ENCODE results near the gene PITPNM3.
"Not testable (repeated sequence)": the region's sequence is repeated elsewhere in the genome, so short reads cannot be mapped to it uniquely, and the experiment has no call there.

Gene PITPNM3

DNA sequence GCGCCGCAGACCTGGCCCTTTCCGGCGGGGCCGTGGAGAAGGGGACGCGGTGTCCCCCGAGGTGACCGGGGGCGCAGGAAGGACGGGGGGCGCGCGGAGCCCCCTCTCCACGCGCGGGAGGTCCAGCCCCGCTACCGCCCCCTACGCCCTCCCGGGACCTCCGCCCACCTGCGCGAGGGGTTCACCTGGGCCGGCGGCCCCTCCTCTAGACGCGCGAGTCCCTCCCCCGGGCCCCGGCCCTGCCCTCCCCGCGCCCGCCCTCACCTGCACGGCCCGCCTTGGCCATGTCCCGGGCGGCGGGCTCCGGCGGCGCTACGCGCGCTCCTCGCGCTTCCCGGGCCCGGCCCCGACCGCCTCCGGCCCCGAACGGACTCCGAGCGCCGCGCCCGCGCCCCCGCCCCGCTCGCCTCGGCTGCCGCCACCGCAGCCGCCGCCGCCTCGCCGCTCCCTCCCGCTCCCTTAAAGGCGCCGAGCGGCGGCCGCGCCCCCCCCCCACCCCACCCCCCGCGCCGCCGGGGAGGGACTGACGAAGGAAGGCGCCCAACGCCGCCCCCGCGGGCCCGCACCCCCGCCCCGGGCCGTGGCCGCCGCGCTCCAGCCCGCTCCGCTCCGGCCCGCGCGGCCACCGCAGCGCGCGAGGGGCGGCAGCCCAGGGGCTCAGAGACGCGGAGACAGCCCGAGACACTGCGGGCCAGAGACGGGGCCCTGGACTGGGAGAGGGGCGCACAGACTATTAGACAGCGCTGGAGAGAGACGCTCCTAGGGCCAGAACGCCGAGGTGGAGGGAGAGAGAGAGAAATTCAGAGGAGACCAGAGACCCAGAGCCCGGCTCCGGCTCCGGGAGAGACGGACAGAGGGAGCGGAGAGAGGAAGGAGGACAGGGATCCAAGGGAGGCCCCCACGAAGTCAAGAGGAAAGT lies at the start of gene PITPNM3:
Gene PITPNM3, minus strand, starts transcription at position 435 of the 919 bp plus-strand sequence. Its CDS starts 149 bp downstream, at position 286.
- H3K27ac ChIP-seq (ENCODE audit: low read depth, low read length): peak within 1 kb of the TSS; percentile 85
- no peaks in the 10 kb centered on the region for H3K36me3 ChIP-seq (ENCODE audit: insufficient read depth, low read length)
- peak within 1 kb of the TSS; percentile 42 for H3K9ac ChIP-seq (ENCODE audit: low read length)
- peaks cover 28% of the 10 kb centered on the region for H3K4me1 ChIP-seq (ENCODE audit: insufficient read depth, low read length)
- peak within 1 kb of the TSS; percentile 50 to 77 for H3K4me3 ChIP-seq (ENCODE audit: low read depth in 1 of 2, low read length in 2 of 2)
- no peaks in the 10 kb centered on the region for H3K9me3 ChIP-seq (ENCODE audit: low read length)
- peaks cover 0 to 18% of the 10 kb centered on the region in 2 donors for H3K27me3 ChIP-seq (ENCODE audit: control insufficient read depth in 1 of 2, insufficient read depth in 2 of 2, low read length in 2 of 2)

DNA sequence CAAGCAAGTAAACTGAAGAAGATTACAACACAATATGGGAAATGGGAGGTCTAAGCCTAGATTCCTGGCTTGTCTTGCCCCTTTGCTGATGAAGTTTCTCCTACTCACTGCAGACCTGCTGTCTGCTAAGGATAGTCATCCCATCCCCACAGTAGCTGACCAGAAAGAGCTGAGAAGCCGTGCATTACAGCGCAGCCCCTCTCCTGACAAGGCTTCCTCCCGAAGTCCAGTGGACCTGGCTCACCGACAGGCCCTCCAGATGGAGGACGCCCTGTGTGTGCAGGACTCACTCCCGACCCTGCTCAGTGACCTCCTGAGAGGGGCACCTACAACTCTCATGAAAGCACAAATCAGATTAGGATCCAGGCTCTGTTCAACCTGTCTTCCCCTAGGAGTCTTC lies 48.8 kb upstream of the PITPNM3 start:
- peaks cover 45% of the 10 kb centered on the region for H3K36me3 ChIP-seq (ENCODE audit: insufficient read depth, low read length)
- no peak overlapping the region for H3K27ac ChIP-seq (ENCODE audit: low read depth, low read length)
- H3K4me1 ChIP-seq (ENCODE audit: insufficient read depth, low read length): no peaks in the 10 kb centered on the region
- no peak overlapping the region for H3K4me3 ChIP-seq (ENCODE audit: low read depth in 1 of 2, low read length in 2 of 2)
- no peak overlapping the region for H3K9ac ChIP-seq (ENCODE audit: low read length)
- H3K9me3 ChIP-seq (ENCODE audit: low read length): no peaks in the 10 kb centered on the region
- H3K27me3 ChIP-seq (ENCODE audit: control insufficient read depth in 1 of 2, insufficient read depth in 2 of 2, low read length in 2 of 2): no peaks in the 10 kb centered on the region

DNA sequence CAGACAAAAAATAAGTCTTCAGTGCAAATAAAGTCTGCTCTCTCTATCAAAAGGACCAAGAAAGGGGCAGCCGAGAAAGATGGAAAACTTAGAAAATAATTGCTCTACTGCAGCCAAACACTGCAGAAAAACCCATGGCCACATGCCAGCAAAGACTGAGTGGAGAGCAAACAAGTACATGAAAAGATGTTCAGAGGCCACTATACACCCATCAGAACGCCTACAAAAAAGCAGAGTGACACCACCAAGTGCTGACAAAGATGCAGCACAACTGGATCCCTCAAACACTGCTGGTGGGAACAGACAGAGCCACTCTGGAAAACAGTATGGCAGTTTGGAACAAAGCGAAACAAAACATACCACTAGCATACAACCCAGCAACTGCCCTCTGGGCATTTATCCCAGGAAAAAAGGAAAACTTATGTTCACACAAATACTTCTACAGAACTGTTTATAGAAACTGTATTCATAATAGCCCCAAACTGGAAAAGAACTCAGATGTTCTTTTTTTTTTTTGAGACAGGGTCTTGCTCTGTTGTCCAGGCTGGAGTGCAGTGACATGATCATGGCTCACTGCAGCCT lies 47.5 kb upstream of the PITPNM3 start:
- Histone ChIP-seq H3K9me3 (ENCODE audit: low read length) (no peaks in the 10 kb centered on the region), H3K4me3 (ENCODE audit: low read depth in 1 of 2, low read length in 2 of 2) (no peak overlapping the region), H3K9ac (ENCODE audit: low read length) (no peak overlapping the region), H3K36me3 (ENCODE audit: insufficient read depth, low read length) (peaks cover 38% of the 10 kb centered on the region), H3K4me1 (ENCODE audit: insufficient read depth, low read length) (no peaks in the 10 kb centered on the region), H3K27ac (ENCODE audit: low read depth, low read length) (no peak overlapping the region), H3K27me3 (ENCODE audit: control insufficient read depth in 1 of 2, insufficient read depth in 2 of 2, low read length in 2 of 2) (no peaks in the 10 kb centered on the region)

DNA sequence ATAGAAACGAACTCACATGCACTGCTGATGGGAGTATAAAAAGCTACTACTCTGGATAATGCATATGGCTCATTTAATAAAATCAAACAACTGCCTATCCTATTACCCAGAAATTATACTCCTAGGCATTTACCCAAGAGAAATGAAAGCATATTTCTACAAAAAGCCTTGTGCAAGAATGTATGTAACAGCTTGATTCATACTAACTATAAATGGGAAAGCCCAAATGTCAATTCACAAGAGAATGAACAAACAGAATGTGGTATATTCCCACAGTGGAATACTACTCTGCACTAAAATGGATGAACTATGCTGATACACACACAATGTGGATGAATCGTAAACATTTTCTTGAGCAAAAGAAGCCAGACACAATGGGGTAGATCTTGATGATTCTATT lies 45.8 kb upstream of the PITPNM3 start:
- Histone ChIP-seq H3K27ac (ENCODE audit: low read depth, low read length) (no peak overlapping the region), H3K9me3 (ENCODE audit: low read length) (no peaks in the 10 kb centered on the region), H3K4me3 (ENCODE audit: low read depth in 1 of 2, low read length in 2 of 2) (no peak overlapping the region), H3K36me3 (ENCODE audit: insufficient read depth, low read length) (peaks cover 24% of the 10 kb centered on the region), H3K9ac (ENCODE audit: low read length) (no peak overlapping the region), H3K27me3 (ENCODE audit: control insufficient read depth in 1 of 2, insufficient read depth in 2 of 2, low read length in 2 of 2) (no peaks in the 10 kb centered on the region), H3K4me1 (ENCODE audit: insufficient read depth, low read length) (peaks cover 9% of the 10 kb centered on the region)

DNA sequence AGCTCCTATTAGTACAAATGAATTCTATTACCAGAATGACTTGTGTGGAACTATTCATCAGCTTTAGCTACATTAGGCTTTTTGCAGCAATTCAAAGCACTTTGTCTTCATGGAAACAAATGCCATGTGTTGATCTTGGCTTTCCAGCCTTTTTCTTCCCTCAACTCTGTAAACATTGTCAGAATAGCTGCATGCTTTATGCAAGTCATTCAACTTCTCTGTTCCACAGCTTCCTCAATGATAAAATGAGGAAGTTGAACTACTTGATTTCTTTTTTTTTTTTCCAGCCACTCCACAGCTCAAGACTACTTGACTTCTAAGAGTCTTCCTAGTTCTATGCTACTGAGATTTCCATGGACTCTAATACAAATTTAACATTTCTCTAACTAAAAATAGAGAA lies 43.0 kb upstream of the PITPNM3 start:
- no peaks in the 10 kb centered on the region for H3K9me3 ChIP-seq (ENCODE audit: low read length)
- H3K4me1 ChIP-seq (ENCODE audit: insufficient read depth, low read length): peaks cover 9% of the 10 kb centered on the region
- H3K4me3 ChIP-seq (ENCODE audit: low read depth in 1 of 2, low read length in 2 of 2): no peak overlapping the region
- no peaks in the 10 kb centered on the region for H3K27me3 ChIP-seq (ENCODE audit: control insufficient read depth in 1 of 2, insufficient read depth in 2 of 2, low read length in 2 of 2)
- H3K27ac ChIP-seq (ENCODE audit: low read depth, low read length): no peak overlapping the region
- no peak overlapping the region for H3K9ac ChIP-seq (ENCODE audit: low read length)
- H3K36me3 ChIP-seq (ENCODE audit: insufficient read depth, low read length): peaks cover 36% of the 10 kb centered on the region

DNA sequence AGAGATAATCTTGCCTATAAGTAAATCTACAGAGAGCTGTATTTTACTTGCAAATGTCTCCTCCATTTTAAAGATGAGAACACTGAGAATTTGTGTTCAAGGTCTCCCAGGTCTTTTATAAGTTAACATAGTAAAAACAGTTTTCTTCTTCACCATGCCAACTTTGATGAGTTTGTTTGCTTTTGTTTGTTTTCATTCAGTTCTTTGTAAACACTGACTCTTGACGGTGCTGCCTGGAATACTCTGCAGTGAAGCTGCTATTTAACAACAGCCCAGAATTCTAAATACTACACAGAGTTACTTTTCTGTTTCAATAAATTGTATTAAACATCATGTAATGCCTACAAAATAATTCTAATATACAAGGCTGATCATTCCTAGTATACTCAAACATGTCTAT lies 41.4 kb upstream of the PITPNM3 start:
- H3K4me3 ChIP-seq (ENCODE audit: low read depth in 1 of 2, low read length in 2 of 2): no peak overlapping the region
- peaks cover 37% of the 10 kb centered on the region for H3K36me3 ChIP-seq (ENCODE audit: insufficient read depth, low read length)
- H3K9me3 ChIP-seq (ENCODE audit: low read length): no peaks in the 10 kb centered on the region
- no peaks in the 10 kb centered on the region for H3K27me3 ChIP-seq (ENCODE audit: control insufficient read depth in 1 of 2, insufficient read depth in 2 of 2, low read length in 2 of 2)
- H3K27ac ChIP-seq (ENCODE audit: low read depth, low read length): no peak overlapping the region
- H3K9ac ChIP-seq (ENCODE audit: low read length): no peak overlapping the region
- H3K4me1 ChIP-seq (ENCODE audit: insufficient read depth, low read length): peaks cover 9% of the 10 kb centered on the region

DNA sequence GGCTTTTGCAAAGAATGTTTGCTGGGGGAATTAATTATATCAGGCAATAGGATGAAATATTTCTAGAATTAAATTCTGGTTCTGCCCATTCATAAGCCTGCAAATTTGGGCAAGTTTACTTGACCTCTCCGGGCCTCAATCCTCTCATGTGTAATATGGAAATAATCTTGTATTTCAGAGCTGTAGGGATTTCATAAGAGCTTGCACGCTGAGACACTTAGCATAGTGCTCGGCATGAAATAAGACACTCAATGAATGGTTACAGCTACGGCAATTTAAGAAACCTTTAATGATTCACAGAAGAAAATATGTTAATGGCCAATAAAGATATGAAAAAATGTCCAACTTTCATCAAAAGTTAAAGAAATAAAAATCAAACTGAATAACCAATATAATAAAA lies 40.6 kb upstream of the PITPNM3 start:
- Histone ChIP-seq H3K4me1 (ENCODE audit: insufficient read depth, low read length) (peaks cover 9% of the 10 kb centered on the region), H3K9ac (ENCODE audit: low read length) (no peak overlapping the region), H3K4me3 (ENCODE audit: low read depth in 1 of 2, low read length in 2 of 2) (no peak overlapping the region), H3K27ac (ENCODE audit: low read depth, low read length) (no peak overlapping the region), H3K27me3 (ENCODE audit: control insufficient read depth in 1 of 2, insufficient read depth in 2 of 2, low read length in 2 of 2) (no peaks in the 10 kb centered on the region), H3K9me3 (ENCODE audit: low read length) (no peaks in the 10 kb centered on the region), H3K36me3 (ENCODE audit: insufficient read depth, low read length) (peaks cover 38% of the 10 kb centered on the region)

DNA sequence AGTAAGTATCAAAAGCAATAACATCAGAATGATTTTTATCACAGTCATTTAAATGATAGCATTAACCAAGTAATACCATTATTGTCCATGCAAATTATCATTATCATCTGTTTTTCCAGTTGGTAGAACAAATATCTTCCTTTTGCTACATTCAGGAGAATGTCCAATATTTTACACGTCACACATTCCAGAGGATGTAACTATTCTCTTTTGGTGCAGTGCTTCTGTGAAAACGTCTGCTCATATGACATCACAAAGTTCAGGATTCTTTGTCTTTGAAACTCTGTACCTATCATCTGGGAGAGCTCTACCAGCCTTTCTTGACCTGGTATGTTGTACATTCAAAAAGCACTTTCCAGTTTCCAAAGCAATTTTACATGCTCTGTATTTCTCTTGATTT lies 40.2 kb upstream of the PITPNM3 start:
- Histone ChIP-seq H3K36me3 (ENCODE audit: insufficient read depth, low read length) (peaks cover 43% of the 10 kb centered on the region), H3K9me3 (ENCODE audit: low read length) (no peaks in the 10 kb centered on the region), H3K9ac (ENCODE audit: low read length) (no peak overlapping the region), H3K27ac (ENCODE audit: low read depth, low read length) (no peak overlapping the region), H3K4me1 (ENCODE audit: insufficient read depth, low read length) (peaks cover 9% of the 10 kb centered on the region), H3K4me3 (ENCODE audit: low read depth in 1 of 2, low read length in 2 of 2) (no peak overlapping the region), H3K27me3 (ENCODE audit: control insufficient read depth in 1 of 2, insufficient read depth in 2 of 2, low read length in 2 of 2) (no peaks in the 10 kb centered on the region)

DNA sequence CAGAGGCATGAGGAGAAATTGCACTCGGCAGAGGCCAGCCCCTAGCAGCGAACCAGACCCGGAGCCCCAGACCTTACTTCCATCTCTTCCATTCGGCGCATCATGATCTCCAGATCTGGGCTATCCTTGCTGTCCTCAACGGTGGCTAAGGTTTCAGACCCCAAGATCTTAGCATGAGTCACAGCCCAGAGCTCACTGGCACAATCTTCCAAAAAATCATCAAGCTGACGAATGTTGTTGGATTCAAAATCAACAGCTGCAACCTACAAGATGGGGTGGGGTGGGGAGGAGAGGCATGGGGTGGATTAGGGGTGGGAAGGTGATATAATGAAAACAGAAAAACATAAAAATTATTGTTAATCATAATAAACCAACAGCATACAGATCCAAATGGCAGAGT lies 39.7 kb upstream of the PITPNM3 start:
- Histone ChIP-seq H3K36me3 (ENCODE audit: insufficient read depth, low read length) (peaks cover 46% of the 10 kb centered on the region), H3K4me1 (ENCODE audit: insufficient read depth, low read length) (peaks cover 9% of the 10 kb centered on the region)

DNA sequence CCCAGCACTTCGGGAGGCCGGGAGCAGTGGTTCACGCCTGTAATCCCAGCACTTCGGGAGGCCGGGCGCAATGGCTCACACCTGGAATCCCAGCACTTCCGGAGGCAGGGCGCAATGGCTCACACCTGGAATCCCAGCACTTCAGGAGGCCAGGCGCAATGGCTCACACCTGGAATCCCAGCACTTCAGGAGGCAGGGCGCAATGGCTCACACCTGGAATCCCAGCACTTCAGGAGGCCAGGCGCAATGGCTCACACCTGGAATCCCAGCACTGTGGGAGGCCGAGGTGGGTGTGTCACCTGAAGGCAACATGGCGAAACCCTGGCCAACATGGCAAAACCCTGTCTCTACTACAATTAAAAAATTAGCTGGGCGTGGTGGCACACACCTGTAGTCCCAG lies 37.0 kb upstream of the PITPNM3 start:
- not testable (repeated sequence) for H3K9ac ChIP-seq (ENCODE audit: low read length); H3K27ac ChIP-seq (ENCODE audit: low read depth, low read length); H3K9me3 ChIP-seq (ENCODE audit: low read length); H3K4me3 ChIP-seq (ENCODE audit: low read depth in 1 of 2, low read length in 2 of 2); H3K4me1 ChIP-seq (ENCODE audit: insufficient read depth, low read length); H3K27me3 ChIP-seq (ENCODE audit: control insufficient read depth in 1 of 2, insufficient read depth in 2 of 2, low read length in 2 of 2)
- H3K36me3 ChIP-seq (ENCODE audit: insufficient read depth, low read length): peaks cover 59% of the 10 kb centered on the region

More for the DNA sequence above, 39.7 kb upstream of the PITPNM3 start:
- H3K27ac ChIP-seq (ENCODE audit: low read depth, low read length): no peak overlapping the region
- H3K9me3 ChIP-seq (ENCODE audit: low read length): no peaks in the 10 kb centered on the region
- H3K27me3 ChIP-seq (ENCODE audit: control insufficient read depth in 1 of 2, insufficient read depth in 2 of 2, low read length in 2 of 2): no peaks in the 10 kb centered on the region
- H3K9ac ChIP-seq (ENCODE audit: low read length): no peak overlapping the region
- H3K4me3 ChIP-seq (ENCODE audit: low read depth in 1 of 2, low read length in 2 of 2): no peak overlapping the region

DNA sequence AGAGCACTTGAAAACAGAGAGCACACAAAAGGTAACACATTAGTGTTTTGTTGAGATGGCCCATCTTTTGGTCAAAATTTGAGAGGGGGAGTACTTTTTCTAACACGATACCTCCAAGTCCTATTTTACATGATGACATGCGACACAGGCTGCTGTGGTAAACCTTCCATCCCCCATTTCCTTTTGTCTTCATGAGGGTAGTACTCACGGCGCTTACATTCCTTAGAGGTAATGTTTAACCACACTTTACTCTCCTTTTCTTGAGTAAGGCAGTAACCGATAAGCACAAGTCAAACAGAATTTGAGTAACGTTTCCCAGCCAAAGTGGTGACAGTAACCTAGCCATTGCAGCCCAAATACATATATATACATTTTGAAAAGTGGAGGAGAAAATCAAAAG lies 35.8 kb upstream of the PITPNM3 start:
- Histone ChIP-seq H3K9ac (ENCODE audit: low read length) (no peak overlapping the region), H3K9me3 (ENCODE audit: low read length) (no peaks in the 10 kb centered on the region), H3K27ac (ENCODE audit: low read depth, low read length) (no peak overlapping the region), H3K36me3 (ENCODE audit: insufficient read depth, low read length) (peaks cover 71% of the 10 kb centered on the region), H3K4me3 (ENCODE audit: low read depth in 1 of 2, low read length in 2 of 2) (no peak overlapping the region), H3K4me1 (ENCODE audit: insufficient read depth, low read length) (no peaks in the 10 kb centered on the region), H3K27me3 (ENCODE audit: control insufficient read depth in 1 of 2, insufficient read depth in 2 of 2, low read length in 2 of 2) (no peaks in the 10 kb centered on the region)
